Measurements from ENCODE around the gene LRRC41. TPM values are rescaled to one million over a fixed set of nuclear protein-coding genes. Genes with fewer than 3 reads are reported as not detected.

LRRC41 gene
- total RNA-seq, 4 donors from 2014 or later: 26.8 to 87.2 (median 60.3) TPM

DNA sequence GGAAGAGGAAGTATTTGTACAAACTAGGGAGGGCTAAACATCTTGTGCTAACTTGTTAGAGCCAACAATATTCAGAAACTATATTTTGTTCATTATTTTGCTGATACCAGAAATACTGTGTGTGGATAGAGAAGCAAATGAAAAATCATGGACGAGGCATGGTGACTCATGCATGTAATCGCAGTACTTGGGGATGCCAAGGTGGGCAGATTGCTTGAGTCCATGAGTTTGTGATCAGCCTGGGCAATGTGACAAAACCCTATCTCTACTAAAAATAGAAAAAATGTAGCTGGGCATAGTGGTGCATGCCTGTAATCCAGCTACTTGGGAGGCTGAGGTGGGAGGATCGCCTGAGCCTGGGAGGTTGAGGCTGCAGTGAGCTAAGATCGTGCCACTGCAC, 13.4 kb downstream of the LRRC41 start:
- intact Hi-C loops (cut with DNase I; ENCODE audit: low total_unique reads): no loop called here
- no peak for TF ChIP-seq POLR2A (IDR thresholded peaks at IDR 0.05)
- TF ChIP-seq, protein P1, sequence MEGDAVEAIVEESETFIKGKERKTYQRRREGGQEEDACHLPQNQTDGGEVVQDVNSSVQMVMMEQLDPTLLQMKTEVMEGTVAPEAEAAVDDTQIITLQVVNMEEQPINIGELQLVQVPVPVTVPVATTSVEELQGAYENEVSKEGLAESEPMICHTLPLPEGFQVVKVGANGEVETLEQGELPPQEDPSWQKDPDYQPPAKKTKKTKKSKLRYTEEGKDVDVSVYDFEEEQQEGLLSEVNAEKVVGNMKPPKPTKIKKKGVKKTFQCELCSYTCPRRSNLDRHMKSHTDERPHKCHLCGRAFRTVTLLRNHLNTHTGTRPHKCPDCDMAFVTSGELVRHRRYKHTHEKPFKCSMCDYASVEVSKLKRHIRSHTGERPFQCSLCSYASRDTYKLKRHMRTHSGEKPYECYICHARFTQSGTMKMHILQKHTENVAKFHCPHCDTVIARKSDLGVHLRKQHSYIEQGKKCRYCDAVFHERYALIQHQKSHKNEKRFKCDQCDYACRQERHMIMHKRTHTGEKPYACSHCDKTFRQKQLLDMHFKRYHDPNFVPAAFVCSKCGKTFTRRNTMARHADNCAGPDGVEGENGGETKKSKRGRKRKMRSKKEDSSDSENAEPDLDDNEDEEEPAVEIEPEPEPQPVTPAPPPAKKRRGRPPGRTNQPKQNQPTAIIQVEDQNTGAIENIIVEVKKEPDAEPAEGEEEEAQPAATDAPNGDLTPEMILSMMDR (IDR thresholded peaks at IDR 0.05): no peak
- no peaks in the 10 kb centered on the region for H3K27me3 ChIP-seq
- H3K9me3 ChIP-seq: no peaks in the 10 kb centered on the region
- no peaks in the 10 kb centered on the region for H3K36me3 ChIP-seq
- no peak overlapping the region for H3K4me3 ChIP-seq
- H3K27ac ChIP-seq: no peak overlapping the region
- no peaks in the 10 kb centered on the region for H3K4me1 ChIP-seq
- no peak for DNase-seq

DNA sequence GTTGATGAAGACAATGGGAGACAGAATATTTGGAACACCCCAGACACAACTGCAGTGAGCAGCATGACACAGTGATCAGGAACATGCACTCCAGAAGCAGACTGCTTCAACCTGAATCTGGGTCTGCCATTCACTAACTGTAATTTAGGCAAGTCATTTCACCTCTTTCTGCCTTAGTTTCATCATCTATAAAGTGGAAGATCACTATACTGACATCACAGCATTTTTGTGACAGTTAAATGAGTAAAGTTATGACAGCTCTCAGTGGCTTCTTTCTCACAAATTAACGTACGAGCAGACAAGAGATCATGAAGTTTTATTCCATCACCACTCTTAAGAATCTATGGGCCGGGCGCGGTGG, 14.3 kb downstream of the LRRC41 start:
- no peaks in the 10 kb centered on the region for H3K36me3 ChIP-seq
- intact Hi-C loops (cut with DNase I; ENCODE audit: low total_unique reads): no loop called here

DNA sequence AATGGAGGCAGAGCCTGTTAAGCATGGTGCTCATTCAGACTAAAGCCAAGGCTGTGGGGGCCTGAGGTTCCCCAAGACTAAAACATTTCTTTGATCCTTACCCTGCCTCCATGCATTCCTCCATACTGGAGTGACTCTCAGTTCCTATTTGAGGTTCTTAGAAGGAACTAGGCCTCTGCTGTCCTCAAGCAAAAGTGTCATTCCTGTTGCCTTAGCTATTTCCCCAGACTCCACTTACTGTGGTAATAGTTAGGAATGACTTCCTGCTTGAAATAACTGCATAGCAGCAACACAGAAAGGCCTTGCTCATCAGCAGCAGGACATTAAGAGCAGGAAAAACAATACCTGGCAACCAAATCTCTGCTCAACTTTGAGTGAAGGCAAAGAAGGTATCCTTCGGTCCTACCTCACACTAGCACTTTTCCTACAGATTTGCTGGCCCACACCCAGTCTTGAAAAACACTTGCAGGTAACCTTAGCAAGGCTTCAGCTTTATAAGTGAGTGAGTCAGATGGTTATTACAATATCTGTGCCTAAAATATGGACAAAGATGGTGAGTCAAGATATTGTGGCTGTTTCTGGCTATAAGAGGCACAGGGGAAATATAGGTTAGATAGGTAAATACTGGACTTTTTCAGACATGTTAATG, 14.8 kb downstream of the LRRC41 start:
- intact Hi-C loops (cut with DNase I; ENCODE audit: low total_unique reads): no loop called here
- Histone ChIP-seq H3K27ac (no peak overlapping the region), H3K4me1 (no peaks in the 10 kb centered on the region), H3K36me3 (no peaks in the 10 kb centered on the region), H3K9me3 (no peaks in the 10 kb centered on the region), H3K4me3 (no peak overlapping the region), H3K27me3 (no peaks in the 10 kb centered on the region)
- DNase-seq: no peak
- TF ChIP-seq, protein P1 (IDR thresholded peaks at IDR 0.05): no peak
- no peak for TF ChIP-seq POLR2A (IDR thresholded peaks at IDR 0.05)

More for the DNA sequence above, 14.3 kb downstream of the LRRC41 start:
- Histone ChIP-seq H3K27me3 (no peaks in the 10 kb centered on the region), H3K4me1 (no peaks in the 10 kb centered on the region), H3K4me3 (no peak overlapping the region), H3K27ac (no peak overlapping the region), H3K9me3 (no peaks in the 10 kb centered on the region)
- TF ChIP-seq, protein P1 (IDR thresholded peaks at IDR 0.05): no peak
- TF ChIP-seq POLR2A (IDR thresholded peaks at IDR 0.05): no peak
- DNase-seq: no peak

DNA sequence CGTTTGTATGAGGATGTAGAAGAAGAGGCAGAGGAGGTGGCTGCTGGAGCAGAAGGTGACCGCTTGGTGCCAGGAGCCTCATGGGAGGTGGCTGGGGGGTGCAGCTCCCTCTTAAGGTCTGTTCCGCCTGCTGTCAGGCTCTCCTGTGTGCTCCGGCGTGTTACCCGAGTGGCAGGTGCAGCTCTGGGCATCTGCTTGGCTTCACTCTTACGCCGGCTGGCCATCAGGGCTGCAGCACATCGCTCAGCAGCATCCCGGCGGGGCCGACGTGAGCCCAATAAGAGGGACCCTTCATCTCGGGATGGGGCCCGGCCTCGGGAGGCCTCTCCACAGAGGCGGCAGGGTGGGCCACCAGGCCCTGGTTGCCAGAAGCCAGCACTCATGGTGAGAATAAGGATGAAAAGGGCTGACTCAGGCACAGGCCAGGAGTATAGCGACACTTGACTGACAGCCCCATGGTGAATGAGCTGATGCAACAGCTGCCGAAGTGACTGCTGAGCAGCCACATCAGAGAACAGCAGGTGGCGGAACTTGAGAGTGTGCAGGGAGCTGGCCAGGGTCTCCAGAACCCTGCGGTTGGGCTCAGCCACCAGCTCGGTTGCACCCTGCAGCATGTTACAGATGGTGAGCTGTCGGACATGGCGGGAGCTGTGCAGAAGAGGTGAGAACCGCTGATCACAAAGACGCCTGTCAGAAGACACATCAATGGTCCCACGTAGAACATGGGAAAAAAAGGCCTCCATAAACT, 17.5 kb downstream of the LRRC41 start:
- intact Hi-C loops (cut with DNase I; ENCODE audit: low total_unique reads): no loop called here
- no peak for DNase-seq
- Histone ChIP-seq H3K4me1 (no peaks in the 10 kb centered on the region), H3K27ac (no peak overlapping the region), H3K27me3 (no peaks in the 10 kb centered on the region), H3K36me3 (no peaks in the 10 kb centered on the region), H3K4me3 (no peak overlapping the region), H3K9me3 (no peaks in the 10 kb centered on the region)
- TF ChIP-seq POLR2A (IDR thresholded peaks at IDR 0.05): no peak
- TF ChIP-seq, protein P1 (IDR thresholded peaks at IDR 0.05): no peak

All from uterus (tissue), 4 donors.